Measurements from ENCODE around the gene SIX4.
"Not testable (repeated sequence)": the region's sequence is repeated elsewhere in the genome, so short reads cannot be mapped to it uniquely, and the experiment has no call there.

The SIX4 gene

GRCh38 chr14:60723907-60724618, at the start of gene SIX4:
TSS of gene SIX4 (minus strand) at chr14:60724351. CDS start at chr14:60724074, 277 bp downstream.
- DNase-seq (ENCODE audit: low read depth in 4 of 4, low spot score in 1 of 4), result no peak

DNA sequence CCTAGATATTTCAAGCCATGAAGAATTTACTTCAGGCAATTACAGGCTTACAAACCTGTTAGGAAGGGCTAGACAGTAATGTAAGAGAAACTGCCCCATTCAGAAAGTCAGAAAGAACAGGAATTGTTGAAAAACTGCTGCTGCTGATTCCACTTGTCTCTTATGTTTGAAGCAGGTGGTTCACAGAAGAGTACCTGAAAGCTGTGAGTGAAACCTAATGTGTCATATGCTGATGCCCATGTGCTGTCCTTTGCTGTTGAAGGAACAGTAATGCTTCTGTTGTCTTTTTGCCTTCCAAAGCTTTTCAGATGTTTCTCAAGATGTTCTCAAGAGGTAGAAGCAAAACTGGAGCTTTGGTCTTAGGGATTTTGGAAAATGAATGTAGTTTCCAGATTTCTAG, 49.4 kb upstream of the SIX4 start:
- no peak for DNase-seq (ENCODE audit: low read depth in 4 of 4, low spot score in 1 of 4)

GRCh38 chr14:60771117-60771516, 47.0 kb upstream of the SIX4 start:
- DNase-seq (ENCODE audit: low read depth in 4 of 4, low spot score in 1 of 4), result no peak

DNA sequence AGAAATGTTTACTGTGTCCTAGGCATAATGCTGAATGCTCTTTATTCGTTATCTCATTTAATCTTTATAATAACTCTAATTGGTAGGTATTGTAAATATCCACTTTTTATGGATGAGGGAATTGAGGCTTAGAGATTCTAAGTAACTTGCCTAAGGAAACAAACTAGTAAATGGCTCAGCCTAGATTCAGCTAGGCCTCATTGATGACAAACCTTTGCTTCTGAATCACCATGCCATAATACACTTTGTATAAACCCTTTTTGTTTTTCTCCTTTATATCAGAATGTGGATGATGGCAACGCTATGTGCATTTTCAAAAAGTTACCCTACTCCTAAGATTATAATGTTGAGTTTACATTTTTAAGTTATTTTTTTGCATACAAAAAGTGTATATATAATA, 44.5 kb upstream of the SIX4 start:
- no peak for DNase-seq (ENCODE audit: low read depth in 4 of 4, low spot score in 1 of 4)

DNA sequence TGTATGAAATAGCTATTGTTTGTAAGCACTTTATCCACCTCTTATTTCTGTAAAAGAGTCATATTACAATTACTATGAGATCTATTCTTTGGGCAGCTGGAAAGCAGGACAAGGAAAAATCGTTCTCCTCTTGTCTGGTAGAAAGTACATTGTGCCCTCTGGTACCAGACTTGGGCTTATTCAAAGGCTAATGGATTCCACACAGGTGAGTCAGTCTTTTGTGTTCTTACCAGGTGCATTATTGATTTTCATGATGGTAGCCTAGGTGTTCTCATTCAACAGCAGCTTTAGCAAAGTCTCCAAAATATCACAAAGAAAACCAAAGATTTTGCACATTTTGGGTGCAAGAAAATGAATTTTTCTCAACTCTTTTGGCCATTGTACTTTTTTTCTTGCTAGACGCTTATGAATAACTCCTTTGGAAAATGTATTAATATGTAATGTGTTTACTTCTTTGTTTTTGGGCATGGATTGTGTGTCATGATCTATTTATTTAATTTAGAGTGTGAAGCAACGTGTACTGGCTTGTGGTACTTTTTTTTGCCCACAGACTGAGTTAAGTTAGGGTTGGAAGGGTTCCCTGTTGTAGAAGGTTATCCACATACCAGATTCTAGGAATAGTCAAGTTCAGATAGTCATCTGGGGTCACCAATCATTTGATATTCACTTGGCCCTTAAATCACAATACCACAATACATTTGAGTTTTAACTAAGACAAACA, 36.7 kb upstream of the SIX4 start:
- DNase-seq (ENCODE audit: low read depth in 4 of 4, low spot score in 1 of 4), result no peak

GRCh38 chr14:60760209-60760608, 36.1 kb upstream of the SIX4 start:
- DNase-seq (ENCODE audit: low read depth in 4 of 4, low spot score in 1 of 4), result no peak

- DNase-seq (ENCODE audit: low read depth in 4 of 4, low spot score in 1 of 4), result no peak
Measured at GRCh38 chr14:60758885-60759284, 34.7 kb upstream of the SIX4 start.

DNA sequence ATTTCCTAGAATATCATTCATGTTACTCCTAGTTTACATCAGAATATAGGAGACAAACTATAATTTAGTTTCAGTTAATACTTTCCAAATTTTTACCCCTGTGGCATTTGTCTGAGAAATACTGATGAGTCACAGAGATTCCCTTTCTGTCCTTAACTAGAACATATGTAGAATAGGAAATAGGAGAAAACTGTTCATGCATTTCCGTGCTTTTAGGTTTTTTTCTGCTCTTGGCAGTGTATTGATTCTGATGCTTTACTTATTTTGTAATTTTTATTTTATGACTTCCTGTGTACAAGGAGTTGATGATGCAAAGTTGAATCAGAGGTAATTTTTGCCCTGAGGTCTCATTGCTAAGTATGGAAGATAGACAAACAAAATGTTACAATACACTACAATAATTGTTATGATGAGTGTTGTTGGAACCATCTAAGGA, 33.4 kb upstream of the SIX4 start:
- DNase-seq (ENCODE audit: low read depth in 4 of 4, low spot score in 1 of 4), result no peak

- no peak for DNase-seq (ENCODE audit: low read depth in 4 of 4, low spot score in 1 of 4)
Measured at GRCh38 chr14:60756847-60757246, 32.7 kb upstream of the SIX4 start.

- DNase-seq (ENCODE audit: low read depth in 4 of 4, low spot score in 1 of 4), result peak in 3 of 4 experiments; percentile 0 to 17 (median 6)
Measured at GRCh38 chr14:60753264-60754119, 29.3 kb upstream of the SIX4 start.

DNA sequence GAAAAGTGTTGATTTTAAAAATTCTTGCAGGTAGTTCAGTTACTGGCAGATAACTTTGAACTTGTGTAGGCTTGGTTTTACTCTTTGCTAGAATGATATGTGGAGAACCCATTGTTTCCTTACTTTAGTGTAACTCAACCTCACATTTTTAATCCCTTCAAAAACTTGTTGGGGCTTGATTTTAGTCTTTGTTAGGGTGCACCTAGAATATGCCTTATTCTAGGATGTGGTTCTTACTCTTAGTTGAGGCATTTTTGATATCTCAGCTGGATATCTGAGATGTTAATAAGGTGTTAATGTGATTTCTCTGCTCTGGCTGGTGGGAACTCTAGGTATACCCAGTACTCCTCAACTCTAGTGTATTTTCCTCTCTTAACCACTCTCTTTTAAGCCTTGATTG, 20.4 kb upstream of the SIX4 start:
- no peak for DNase-seq (ENCODE audit: low read depth in 4 of 4, low spot score in 1 of 4)

GRCh38 chr14:60738843-60739508, 14.8 kb upstream of the SIX4 start:
- no peak for DNase-seq (ENCODE audit: low read depth in 4 of 4, low spot score in 1 of 4)

DNA sequence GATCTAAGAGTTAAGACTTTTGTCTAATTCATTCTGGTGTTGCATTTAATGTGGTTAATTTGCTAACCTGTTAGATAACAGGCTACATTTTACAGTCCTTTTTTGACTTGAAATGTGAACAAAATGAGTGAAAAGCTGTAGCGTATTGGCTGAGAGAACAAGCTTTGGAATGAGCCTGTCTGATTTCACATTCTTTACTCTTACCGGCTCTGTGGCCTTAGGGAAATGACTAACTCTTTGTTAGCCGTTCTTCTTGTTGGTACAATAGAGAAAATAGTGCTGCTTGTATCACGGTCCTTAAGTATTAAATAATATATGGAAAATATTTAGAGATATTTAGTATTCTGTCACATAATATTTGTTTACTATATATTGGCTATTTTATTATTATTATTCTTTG, 12.3 kb upstream of the SIX4 start:
- no peak for DNase-seq (ENCODE audit: low read depth in 4 of 4, low spot score in 1 of 4)

GRCh38 chr14:60735416-60735815, 11.3 kb upstream of the SIX4 start:
- DNase-seq (ENCODE audit: low read depth in 4 of 4, low spot score in 1 of 4), result no peak

GRCh38 chr14:60734465-60735242, 10.5 kb upstream of the SIX4 start, which contains the start of gene MNAT1:
TSS of gene MNAT1 (plus strand) at chr14:60734761. CDS start at chr14:60734863, 102 bp downstream.
- peak; percentile 51 to 68 (median 66) for DNase-seq (ENCODE audit: low read depth in 4 of 4, low spot score in 1 of 4)

GRCh38 chr14:60732840-60733483, 8.8 kb upstream of the SIX4 start:
- DNase-seq (ENCODE audit: low read depth in 4 of 4, low spot score in 1 of 4), result no peak

DNA sequence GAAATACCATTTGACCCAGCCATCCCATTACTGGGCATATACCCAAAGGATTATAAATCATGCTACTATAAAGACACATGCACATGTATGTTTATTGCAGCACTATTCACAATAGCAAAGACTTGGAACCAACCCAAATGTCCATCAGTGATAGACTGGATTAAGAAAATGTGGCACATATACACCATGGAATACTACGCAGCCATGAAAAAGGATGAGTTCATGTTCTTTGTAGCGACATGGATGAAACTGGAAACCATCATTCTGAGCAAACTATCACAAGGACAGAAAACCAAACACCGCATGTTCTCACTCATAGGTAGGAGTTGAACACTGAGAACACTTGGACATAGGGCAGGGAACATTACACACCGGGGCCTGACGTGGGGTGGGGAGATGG, 7.1 kb upstream of the SIX4 start:
- not testable (repeated sequence) for DNase-seq (ENCODE audit: low read depth in 4 of 4, low spot score in 1 of 4)

GRCh38 chr14:60723116-60723906, 840 bp downstream of the SIX4 start:
- no peak for DNase-seq (ENCODE audit: low read depth in 4 of 4, low spot score in 1 of 4)
